Upper lobe of left lung (tissue), 6 donors: Measurements from ENCODE around the gene KDM5B. TPM values are rescaled to one million over a fixed set of nuclear protein-coding genes. Genes with fewer than 3 reads are reported as not detected.
"Not testable (repeated sequence)": the region's sequence is repeated elsewhere in the genome, so short reads cannot be mapped to it uniquely, and the experiment has no call there.

Experiments used
- ATAC-seq, 2 donors: fragments of 200-7000 bp; cut with Tn5 transposase; one replicate each; pipeline ENCODE4 v1.9.1; 2022; ENCODE audit warnings: mild to moderate bottlenecking in 2 of 2, moderate library complexity in 2 of 2; ENCODE audit not compliant: low FRiP score in 2 of 2
- DNase-seq, 2 donors: peaks; one replicate each; pipeline ENCODE4 v3.0.0-alpha.2; 2019 to 2020
- H3K27ac ChIP-seq, 4 donors: fragments of 200-600 bp; sonication (generic); one replicate each; pipeline ENCODE4 v1.5.1; 2016 to 2019
- H3K27me3 ChIP-seq, 4 donors: fragments of 200-600 bp; sonication (generic); one replicate each; pipeline ENCODE4 v1.5.1; 2017 to 2019
- H3K36me3 ChIP-seq, 4 donors: fragments of 200-600 bp; sonication (generic); one replicate each; pipeline ENCODE4 v1.5.1; 2016 to 2019
- H3K4me1 ChIP-seq, 4 donors: fragments of 200-600 bp; sonication (generic); one replicate each; pipeline ENCODE4 v1.5.1; 2018 to 2019
- H3K4me3 ChIP-seq, 4 donors: fragments of 200-600 bp; sonication (generic); one replicate each; pipeline ENCODE4 v1.5.1; 2017 to 2019; ENCODE audit warnings: mild to moderate bottlenecking in 2 of 4, moderate library complexity in 1 of 4
- H3K9me3 ChIP-seq, 4 donors: fragments of 200-600 bp; sonication (generic); one replicate each; pipeline ENCODE4 v1.5.1; 2018 to 2019
- EP300 ChIP-seq, 4 donors: sonication (generic); formaldehyde crosslinking; IDR thresholded peaks; one replicate each; pipeline ENCODE4 v1.5.1; 2017; ENCODE audit warnings: antibody characterized with exemption in 4 of 4, control low read depth in 2 of 4
- POLR2A ChIP-seq, 4 donors: fragments of 450-650 bp; IDR thresholded peaks; one replicate each; pipeline ENCODE4 v1.5.1; 2016 to 2017; ENCODE audit warnings: antibody characterized with exemption in 4 of 4, mild to moderate bottlenecking in 2 of 4
- POLR2AphosphoS5 ChIP-seq, 2 donors: sonication (generic); formaldehyde crosslinking; IDR thresholded peaks; one replicate each; pipeline ENCODE4 v1.5.1; 2017; ENCODE audit warnings: antibody characterized with exemption in 2 of 2
- WGBS, 2 donors: methylation state at CpG; one replicate each; pipeline ENCODE4 v1.1.5; 2017 to 2018; 5-methylcytosine and 5-hydroxymethylcytosine counted together
- total RNA-seq, 6 donors: library from RNA; depleted of rRNA in 4 of 6; stranded (reverse); fragments of >200 nt in 4 of 6; gene quantifications; one replicate each; pipeline versions ENCODE4 v1.1.0 to v1.2.1, GENCODE V29; 2016 to 2021
- TF ChIP-seq, protein P1 (sequence below), 6 experiments: fragments of 450-650 bp in 4 of 6; fragments of 200-600 bp in 2 of 6; sonication (generic) in 2 of 6; IDR thresholded peaks; one replicate each; pipeline ENCODE4 v1.5.1; 2016 to 2019; ENCODE audit warnings: antibody characterized with exemption in 6 of 6
- donor health status: DM: no; HTN: no; CAD: no; lungs with moderate emphysema.
- donor health status: DM: no; HTN: yes; CAD: no; lungs with severe emphysema.

KDM5B gene
- total RNA-seq, 6 donors from 2014 or later: 42.2 to 102 (median 51.6) TPM

DNA sequence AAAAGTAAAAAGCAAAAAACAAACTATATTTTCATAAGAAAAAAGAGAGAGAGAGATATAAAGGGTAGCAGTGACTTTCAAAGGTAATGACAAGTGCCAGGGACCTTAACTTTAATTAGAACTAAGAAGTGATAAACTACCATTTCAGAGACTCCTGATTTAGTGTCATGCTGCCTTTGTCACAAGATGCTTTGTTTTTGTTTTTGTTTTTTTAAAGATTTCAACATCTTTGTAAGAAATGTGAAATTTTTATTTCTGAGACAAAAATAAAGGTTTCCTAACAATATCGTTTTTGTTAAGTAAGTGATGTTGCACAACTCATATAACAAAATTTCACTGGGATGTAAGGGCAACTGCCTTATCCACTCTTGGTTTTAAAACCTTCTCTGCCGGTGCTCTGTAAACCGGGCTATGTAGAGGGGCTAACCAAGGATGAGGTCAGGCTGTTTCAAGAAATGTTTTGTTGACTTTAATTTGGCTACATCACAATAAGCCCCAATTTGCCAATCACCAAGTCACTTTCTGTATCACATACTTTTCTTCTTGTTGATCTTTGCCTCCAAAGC is 62.8 kb downstream of the KDM5B start:
- WGBS, 2 donors: 64 to 79% methylated on average over 3 of the region's 3 CpGs
- Histone ChIP-seq H3K36me3 (peaks cover 46 to 89% (median 63%) of the 10 kb centered on the region in 4 donors), H3K9me3 (no peaks in the 10 kb centered on the region), H3K4me1 (no peaks in the 10 kb centered on the region), H3K4me3 (no peak overlapping the region), H3K27ac (no peak overlapping the region), H3K27me3 (no peaks in the 10 kb centered on the region)
- ATAC-seq: no peak
- TF ChIP-seq EP300 (IDR thresholded peaks at IDR 0.05) (no peak), POLR2AphosphoS5 (IDR thresholded peaks at IDR 0.05) (no peak), POLR2A (IDR thresholded peaks at IDR 0.05) (no peak)
- TF ChIP-seq, protein P1, sequence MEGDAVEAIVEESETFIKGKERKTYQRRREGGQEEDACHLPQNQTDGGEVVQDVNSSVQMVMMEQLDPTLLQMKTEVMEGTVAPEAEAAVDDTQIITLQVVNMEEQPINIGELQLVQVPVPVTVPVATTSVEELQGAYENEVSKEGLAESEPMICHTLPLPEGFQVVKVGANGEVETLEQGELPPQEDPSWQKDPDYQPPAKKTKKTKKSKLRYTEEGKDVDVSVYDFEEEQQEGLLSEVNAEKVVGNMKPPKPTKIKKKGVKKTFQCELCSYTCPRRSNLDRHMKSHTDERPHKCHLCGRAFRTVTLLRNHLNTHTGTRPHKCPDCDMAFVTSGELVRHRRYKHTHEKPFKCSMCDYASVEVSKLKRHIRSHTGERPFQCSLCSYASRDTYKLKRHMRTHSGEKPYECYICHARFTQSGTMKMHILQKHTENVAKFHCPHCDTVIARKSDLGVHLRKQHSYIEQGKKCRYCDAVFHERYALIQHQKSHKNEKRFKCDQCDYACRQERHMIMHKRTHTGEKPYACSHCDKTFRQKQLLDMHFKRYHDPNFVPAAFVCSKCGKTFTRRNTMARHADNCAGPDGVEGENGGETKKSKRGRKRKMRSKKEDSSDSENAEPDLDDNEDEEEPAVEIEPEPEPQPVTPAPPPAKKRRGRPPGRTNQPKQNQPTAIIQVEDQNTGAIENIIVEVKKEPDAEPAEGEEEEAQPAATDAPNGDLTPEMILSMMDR (IDR thresholded peaks at IDR 0.05): no peak
- no peak for DNase-seq

DNA sequence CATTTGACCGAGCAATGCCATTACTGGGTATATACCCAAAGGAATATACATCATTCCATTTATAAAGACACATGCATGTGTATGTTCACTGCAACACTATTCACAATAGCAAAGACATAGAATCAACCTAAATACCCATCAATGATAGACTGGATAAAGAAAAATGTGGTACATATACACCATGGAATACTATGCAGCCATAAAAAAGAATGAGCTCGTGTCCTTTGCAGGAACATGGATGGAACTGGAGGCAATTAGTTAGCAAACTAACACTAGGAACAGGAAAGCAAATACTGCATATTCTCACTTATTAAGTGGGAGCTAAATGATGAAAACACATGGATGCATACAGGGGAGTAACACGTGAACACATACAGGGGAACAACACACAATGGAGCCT is 63.5 kb downstream of the KDM5B start:
- peaks cover 40 to 87% (median 63%) of the 10 kb centered on the region in 4 donors for H3K36me3 ChIP-seq
- not testable (repeated sequence) for H3K4me1 ChIP-seq, H3K4me3 ChIP-seq, H3K27me3 ChIP-seq, H3K9me3 ChIP-seq, H3K27ac ChIP-seq, DNase-seq, ATAC-seq
- WGBS, 2 donors: 97 to 98% methylated on average over 3 of the region's 3 CpGs

DNA sequence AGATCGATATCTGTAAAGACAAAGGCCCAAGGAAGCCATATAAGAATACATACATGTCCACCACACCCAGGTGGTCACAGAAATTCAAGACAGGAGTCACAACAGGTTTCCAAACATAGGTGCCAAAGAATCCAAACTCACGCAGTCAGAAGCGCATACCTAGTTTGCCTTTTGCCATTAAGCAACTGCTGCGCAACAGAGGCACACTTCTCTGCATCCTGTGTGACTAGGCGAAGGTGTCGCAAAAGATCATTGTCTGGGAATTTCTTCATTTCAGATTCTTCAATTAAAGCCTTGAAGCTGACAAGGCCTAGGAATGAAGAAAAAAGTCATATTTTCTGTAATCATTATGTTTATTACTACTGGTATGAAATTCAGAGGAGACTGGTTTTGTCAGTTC is 65.7 kb downstream of the KDM5B start:
- Histone ChIP-seq H3K27ac (no peak overlapping the region), H3K27me3 (no peaks in the 10 kb centered on the region), H3K4me1 (no peaks in the 10 kb centered on the region), H3K9me3 (no peaks in the 10 kb centered on the region), H3K36me3 (peaks cover 31 to 91% (median 52%) of the 10 kb centered on the region in 4 donors), H3K4me3 (no peak overlapping the region)
- TF ChIP-seq POLR2A (IDR thresholded peaks at IDR 0.05) (no peak), POLR2AphosphoS5 (IDR thresholded peaks at IDR 0.05) (no peak)
- WGBS, 2 donors: 93 to 95% methylated on average over 6 of the region's 6 CpGs
- no peak for ATAC-seq
- DNase-seq: no peak

DNA sequence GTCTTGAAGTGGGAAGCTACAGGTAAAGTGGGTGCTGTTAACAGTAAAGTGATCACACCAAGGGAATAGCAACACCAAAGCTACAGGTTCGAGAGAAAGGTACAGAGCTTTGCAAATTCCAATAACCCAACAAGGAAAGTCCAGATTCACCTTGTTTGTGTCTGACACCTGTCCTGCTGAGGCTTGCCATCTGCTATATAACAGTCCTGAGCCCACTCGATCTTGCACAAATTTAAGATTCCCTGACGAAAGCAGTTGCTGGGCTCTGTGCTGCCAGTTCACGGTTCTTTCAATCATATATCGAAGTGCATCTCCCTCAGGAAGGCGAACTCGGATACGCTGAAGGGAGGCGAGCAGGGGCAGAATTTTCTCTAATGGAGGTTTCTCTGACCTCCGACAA is 75.0 kb downstream of the KDM5B start:
- TF ChIP-seq POLR2AphosphoS5 (IDR thresholded peaks at IDR 0.05) (no peak), POLR2A (IDR thresholded peaks at IDR 0.05) (no peak), EP300 (IDR thresholded peaks at IDR 0.05) (no peak)
- TF ChIP-seq, protein P1 (IDR thresholded peaks at IDR 0.05): no peak
- Histone ChIP-seq H3K4me3 (no peak overlapping the region), H3K36me3 (peaks cover 27 to 96% (median 70%) of the 10 kb centered on the region in 4 donors), H3K4me1 (no peaks in the 10 kb centered on the region), H3K27me3 (no peaks in the 10 kb centered on the region), H3K27ac (no peak overlapping the region), H3K9me3 (no peaks in the 10 kb centered on the region)
- no peak for ATAC-seq
- 93% methylated on average over 9 to 10 of the region's 10 CpGs for whole genome bisulfite sequencing, 2 donors
- no peak for DNase-seq

DNA sequence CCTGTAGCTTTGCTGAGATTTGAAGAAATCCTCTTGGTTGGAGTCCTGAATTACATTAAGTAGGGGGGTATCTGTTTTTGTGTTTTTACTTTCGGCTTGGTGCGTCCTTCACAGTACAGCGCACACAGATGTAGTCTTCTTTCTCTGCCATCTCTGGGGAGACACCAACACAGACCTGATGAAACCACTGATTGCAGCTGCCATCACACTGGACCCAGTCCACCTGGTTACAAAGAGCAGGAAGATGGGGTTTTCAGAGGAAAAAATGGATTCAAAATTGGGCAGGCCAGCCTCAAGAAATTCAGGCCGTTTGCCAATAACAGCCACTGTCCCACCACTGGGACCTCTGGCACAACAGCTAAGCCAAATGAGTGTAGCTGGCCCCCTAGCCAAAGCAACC is 79.3 kb downstream of the KDM5B start:
- Histone ChIP-seq H3K27ac (no peak overlapping the region), H3K9me3 (no peaks in the 10 kb centered on the region), H3K4me3 (no peak overlapping the region), H3K4me1 (no peaks in the 10 kb centered on the region), H3K27me3 (no peaks in the 10 kb centered on the region), H3K36me3 (peaks cover 30 to 76% (median 62%) of the 10 kb centered on the region in 4 donors)
- DNase-seq (no peak), ATAC-seq (no peak)
- 90 to 93% methylated on average over 4 of the region's 4 CpGs for WGBS, 2 donors
- TF ChIP-seq POLR2AphosphoS5 (IDR thresholded peaks at IDR 0.05): no peak
- TF ChIP-seq, protein P1 (IDR thresholded peaks at IDR 0.05): no peak

DNA sequence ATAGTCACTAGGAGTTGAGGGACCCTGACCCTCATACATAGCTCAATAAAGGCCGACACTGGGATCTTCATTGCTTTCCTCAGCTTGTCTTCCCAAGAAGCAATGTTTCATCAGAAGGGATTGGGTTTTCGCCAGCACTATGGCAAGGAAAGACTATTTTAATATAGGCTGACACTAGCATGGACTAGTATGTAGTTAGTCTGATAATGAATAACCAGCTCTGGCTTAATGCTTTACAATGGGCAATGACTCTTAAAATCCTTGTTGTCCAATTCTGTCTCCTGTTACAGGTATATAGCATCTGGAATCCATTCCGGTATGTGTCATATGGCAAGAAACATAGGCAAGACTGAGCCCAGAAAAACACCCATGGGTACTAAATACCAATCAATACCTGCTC is 82.7 kb downstream of the KDM5B start:
- TF ChIP-seq, protein P1 (IDR thresholded peaks at IDR 0.05): no peak
- no peak for TF ChIP-seq EP300 (IDR thresholded peaks at IDR 0.05)
- no peak for TF ChIP-seq POLR2AphosphoS5 (IDR thresholded peaks at IDR 0.05)
- TF ChIP-seq POLR2A (IDR thresholded peaks at IDR 0.05): no peak
- ATAC-seq: no peak
- WGBS, 2 donors: 89 to 100% methylated on average over 3 of the region's 3 CpGs
- H3K4me3 ChIP-seq: no peak overlapping the region
- no peak overlapping the region for H3K27ac ChIP-seq
- no peaks in the 10 kb centered on the region for H3K9me3 ChIP-seq
- no peak for DNase-seq
- H3K4me1 ChIP-seq: no peaks in the 10 kb centered on the region
- H3K27me3 ChIP-seq: no peaks in the 10 kb centered on the region
- peaks cover 22 to 41% (median 32%) of the 10 kb centered on the region in 4 donors for H3K36me3 ChIP-seq
